ENCODE measurements around the gene PRND. TPM values are rescaled to one million over a fixed set of nuclear protein-coding genes. Genes with fewer than 3 reads are reported as not detected.
A peak's percentile ranks its signal among the peaks of the same experiment; 100 is the strongest.

Gene PRND
- total RNA-seq, 1 donor from 2014 or later: not detected

DNA sequence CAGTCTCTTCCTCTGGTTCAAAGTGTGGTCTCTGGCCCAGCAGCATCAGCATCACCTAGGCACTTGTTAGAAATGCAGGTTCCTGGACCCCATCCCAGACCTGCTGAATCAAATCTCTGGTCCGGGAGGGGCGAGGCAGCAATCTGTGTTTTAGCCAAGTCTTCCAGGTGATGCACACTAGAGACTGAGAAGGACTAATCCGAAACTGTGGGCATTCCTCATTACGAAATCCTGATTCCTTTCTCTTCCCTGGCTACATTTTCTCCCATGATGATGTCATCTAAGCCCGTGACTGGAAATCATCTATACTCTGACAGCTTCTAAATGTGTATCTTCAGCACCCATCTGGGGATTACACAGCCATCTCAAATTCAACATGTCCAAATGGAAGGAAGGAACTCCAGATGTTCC, 39.7 kb upstream of the PRND start:
- no peak overlapping the region for H3K27ac ChIP-seq
- no peak overlapping the region for H3K4me3 ChIP-seq
- no peaks in the 10 kb centered on the region for H3K36me3 ChIP-seq
- H3K9me3 ChIP-seq: no peaks in the 10 kb centered on the region
- TF ChIP-seq CTCF (IDR thresholded peaks at IDR 0.05): no peak
- H3K27me3 ChIP-seq: no peaks in the 10 kb centered on the region
- DNase-seq (ENCODE audit: low spot score in 2 of 2): no peak
- intact Hi-C loops (cut with DNase I): no loop called here
- peaks cover 0 to 4% of the 10 kb centered on the region in 2 donors for H3K4me1 ChIP-seq

DNA sequence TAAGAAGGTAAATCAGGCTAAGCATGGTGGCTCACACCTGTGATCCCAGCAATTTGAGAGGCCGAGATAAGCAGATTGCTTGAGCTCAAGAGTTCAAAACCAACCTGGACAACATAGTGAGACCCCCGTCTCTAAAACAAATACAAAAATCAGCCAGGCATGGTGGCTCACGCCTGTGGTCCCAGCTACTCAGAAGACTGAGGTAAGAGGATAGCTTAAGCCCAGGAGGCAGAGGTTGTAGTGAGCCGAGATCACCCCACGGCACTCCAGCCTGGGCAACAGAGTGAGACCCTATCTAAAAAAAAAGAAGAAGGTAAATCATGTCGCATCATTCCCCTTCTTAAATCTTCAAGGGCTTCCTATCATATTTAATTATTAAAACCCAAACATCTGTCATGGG, 39.0 kb upstream of the PRND start:
- Histone ChIP-seq H3K9me3 (no peaks in the 10 kb centered on the region), H3K4me3 (no peak overlapping the region), H3K27ac (no peak overlapping the region), H3K27me3 (no peaks in the 10 kb centered on the region), H3K4me1 (peaks cover 0 to 10% of the 10 kb centered on the region in 2 donors), H3K36me3 (no peaks in the 10 kb centered on the region)
- DNase-seq (ENCODE audit: low spot score in 2 of 2): no peak
- TF ChIP-seq CTCF (IDR thresholded peaks at IDR 0.05): no peak
- intact Hi-C loops (cut with DNase I): no loop called here

DNA sequence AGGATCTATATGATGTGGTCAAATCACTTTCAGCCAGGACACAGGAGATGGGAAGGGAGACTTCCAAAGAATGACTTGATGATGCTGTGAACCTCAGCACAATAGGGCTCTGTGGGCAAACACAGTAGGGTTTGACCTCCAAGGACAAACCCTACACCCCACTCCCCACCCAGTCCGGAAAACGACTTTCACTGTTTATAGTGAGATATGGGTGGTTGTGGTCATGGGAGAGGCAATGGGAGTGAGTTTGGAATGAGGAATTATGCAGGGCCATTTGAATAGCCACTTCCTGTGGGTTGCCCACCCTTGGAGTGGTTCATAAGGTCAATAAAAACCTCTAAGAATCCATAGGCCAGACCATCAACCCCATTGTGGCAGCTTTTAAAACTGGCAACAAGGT, 38.4 kb upstream of the PRND start:
- Histone ChIP-seq H3K27me3 (no peaks in the 10 kb centered on the region), H3K27ac (no peak overlapping the region), H3K4me3 (no peak overlapping the region), H3K9me3 (no peaks in the 10 kb centered on the region), H3K4me1 (peaks cover 0 to 13% of the 10 kb centered on the region in 2 donors), H3K36me3 (no peaks in the 10 kb centered on the region)
- TF ChIP-seq CTCF (IDR thresholded peaks at IDR 0.05): no peak
- intact Hi-C loops (cut with DNase I): no loop called here
- DNase-seq (ENCODE audit: low spot score in 2 of 2): no peak

- no peak overlapping the region for H3K27ac ChIP-seq
- H3K27me3 ChIP-seq: no peaks in the 10 kb centered on the region
- H3K36me3 ChIP-seq: no peaks in the 10 kb centered on the region
- no peak for TF ChIP-seq CTCF (IDR thresholded peaks at IDR 0.05)
- H3K4me1 ChIP-seq: peaks cover 0 to 13% of the 10 kb centered on the region in 2 donors
- no peak for DNase-seq (ENCODE audit: low spot score in 2 of 2)
- no peaks in the 10 kb centered on the region for H3K9me3 ChIP-seq
- intact Hi-C loops (cut with DNase I): no loop called here
- H3K4me3 ChIP-seq: no peak overlapping the region
Measured at GRCh38 chr20:4684837-4685413, 36.8 kb upstream of the PRND start.

DNA sequence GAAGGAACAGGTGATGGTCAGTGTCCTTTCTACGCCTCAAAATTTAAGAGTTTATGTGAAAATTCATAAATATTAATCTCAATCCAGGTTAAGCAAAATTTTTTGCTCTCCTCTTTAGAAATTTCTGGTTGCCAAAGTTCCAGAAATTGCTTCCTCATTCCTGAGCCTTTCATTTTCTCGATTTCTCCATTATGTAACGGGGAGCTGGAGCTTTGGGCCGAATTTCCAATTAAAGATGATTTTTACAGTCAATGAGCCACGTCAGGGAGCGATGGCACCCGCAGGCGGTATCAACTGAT, 35.8 kb upstream of the PRND start:
- peak overlapping the region; percentile 85 to 93 for H3K4me3 ChIP-seq
- H3K9me3 ChIP-seq: no peaks in the 10 kb centered on the region
- no peak for TF ChIP-seq CTCF (IDR thresholded peaks at IDR 0.05)
- DNase-seq (ENCODE audit: low spot score in 2 of 2): no peak
- intact Hi-C loops (cut with DNase I): no loop called here
- H3K4me1 ChIP-seq: peaks cover 0 to 13% of the 10 kb centered on the region in 2 donors
- H3K27me3 ChIP-seq: no peaks in the 10 kb centered on the region
- H3K27ac ChIP-seq: peak overlapping the region; percentile 90 to 99
- no peaks in the 10 kb centered on the region for H3K36me3 ChIP-seq

DNA sequence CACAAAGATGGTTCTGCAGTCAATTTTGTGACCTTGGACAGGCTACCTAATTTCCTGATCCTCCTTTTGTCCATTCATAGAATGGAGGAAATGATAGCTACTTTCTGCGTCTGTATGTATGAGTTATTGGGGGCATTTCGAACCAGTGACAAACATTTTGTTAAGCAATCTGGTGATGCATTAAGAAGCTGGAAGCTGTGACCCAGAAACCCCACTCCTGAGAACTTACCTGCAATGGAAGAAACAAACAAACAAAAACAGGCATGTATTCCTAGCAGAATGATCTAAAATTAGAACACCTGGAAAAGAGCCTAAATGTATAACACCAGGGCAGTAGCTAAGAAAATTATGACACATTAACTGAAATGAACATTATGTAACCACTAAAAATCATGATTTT, 33.4 kb upstream of the PRND start:
- peaks cover 0 to 13% of the 10 kb centered on the region in 2 donors for H3K4me1 ChIP-seq
- TF ChIP-seq CTCF (IDR thresholded peaks at IDR 0.05): no peak
- H3K4me3 ChIP-seq: no peak overlapping the region
- H3K36me3 ChIP-seq: no peaks in the 10 kb centered on the region
- no peaks in the 10 kb centered on the region for H3K9me3 ChIP-seq
- H3K27ac ChIP-seq: peak overlapping the region in 1 of 2 donors; percentile 99
- no peaks in the 10 kb centered on the region for H3K27me3 ChIP-seq
- DNase-seq (ENCODE audit: low spot score in 2 of 2): peak in 1 of 2 donors; percentile 24
- intact Hi-C loops (cut with DNase I): no loop called here

Data from ascending aorta (tissue), 2 donors.